H9 (cell line): ENCODE measurements around the gene ATM. TPM values are rescaled to one million over a fixed set of nuclear protein-coding genes. Genes with fewer than 3 reads are reported as not detected.

Source experiments
- DNase-seq: peaks from one replicate; pipeline ENCODE4 v3.0.0-alpha.2; 2017
- H2AFZ ChIP-seq: one replicate; pipeline ENCODE4 v1.6.1; 2013; ENCODE audit warnings: mild to moderate bottlenecking, low read length, control low read depth, moderate library complexity
- H2AK5ac ChIP-seq: 2 replicates; pipeline ENCODE4 v1.6.1; 2013; ENCODE audit warnings: low read length, control low read depth, mixed read lengths; ENCODE audit not compliant: insufficient read length
- H2BK120ac ChIP-seq: one replicate; pipeline ENCODE4 v1.6.1; 2013; ENCODE audit warnings: low read depth, mild to moderate bottlenecking, low read length, control low read depth, inconsistent platforms; ENCODE audit not compliant: poor library complexity, severe bottlenecking
- H2BK12ac ChIP-seq: 2 replicates; pipeline ENCODE4 v1.6.1; 2013; ENCODE audit warnings: low read length, control low read depth, mixed read lengths, low read depth; ENCODE audit not compliant: insufficient read length
- H2BK15ac ChIP-seq: 2 replicates; pipeline ENCODE4 v1.6.1; 2013; ENCODE audit warnings: low read depth, low read length, control low read depth
- H2BK20ac ChIP-seq: one replicate; pipeline ENCODE4 v1.6.1; 2013; ENCODE audit warnings: low read depth, mild to moderate bottlenecking, low read length, control low read depth, inconsistent platforms; ENCODE audit not compliant: poor library complexity, severe bottlenecking
- H2BK5ac ChIP-seq: 2 replicates; pipeline ENCODE4 v1.6.1; 2013; ENCODE audit warnings: low read length, control low read depth, mixed read lengths; ENCODE audit not compliant: insufficient read length
- H3K14ac ChIP-seq: 2 replicates; pipeline ENCODE4 v1.6.1; 2013; ENCODE audit warnings: low read length, control low read depth; ENCODE audit not compliant: insufficient read depth
- H3K18ac ChIP-seq: 2 replicates; pipeline ENCODE4 v1.6.1; 2013; ENCODE audit warnings: low read depth, mild to moderate bottlenecking, mixed read lengths, low read length, control low read depth; ENCODE audit not compliant: insufficient read length
- H3K23ac ChIP-seq: 2 replicates; pipeline ENCODE4 v1.6.1; 2013; ENCODE audit warnings: low read length, control low read depth, mixed read lengths, low read depth; ENCODE audit not compliant: insufficient read length
- H3K23me2 ChIP-seq: 2 replicates; pipeline ENCODE4 v1.6.1; 2013; ENCODE audit warnings: low read depth, mild to moderate bottlenecking, mixed read lengths, low read length, control low read depth; ENCODE audit not compliant: insufficient read length, poor library complexity, severe bottlenecking
- H3K27ac ChIP-seq: 2 replicates; pipeline ENCODE4 v1.5.1; 2013; ENCODE audit warnings: low read length, control low read depth, mixed read lengths, low read depth; ENCODE audit not compliant: insufficient read length
- H3K27me3 ChIP-seq: 2 replicates; pipeline ENCODE4 v1.6.1; 2013; ENCODE audit warnings: low read length, control low read depth, inconsistent platforms; ENCODE audit not compliant: insufficient read depth
- H3K4ac ChIP-seq: 2 replicates; pipeline ENCODE4 v1.6.1; 2013; ENCODE audit warnings: low read depth, mild to moderate bottlenecking, control low read depth, inconsistent platforms, low read length, moderate library complexity
- H3K4me1 ChIP-seq: 2 replicates; pipeline ENCODE4 v1.6.1; 2013; ENCODE audit warnings: low read length, control low read depth, inconsistent platforms; ENCODE audit not compliant: insufficient read depth
- H3K4me2 ChIP-seq: 2 replicates; pipeline ENCODE4 v1.6.1; 2013; ENCODE audit warnings: low read length, control low read depth, mixed read lengths; ENCODE audit not compliant: insufficient read length, insufficient read depth
- H3K56ac ChIP-seq: 2 replicates; pipeline ENCODE4 v1.6.1; 2013; ENCODE audit warnings: low read depth, mild to moderate bottlenecking, mixed read lengths, low read length, control low read depth; ENCODE audit not compliant: insufficient read length
- H3K79me1 ChIP-seq: 2 replicates; pipeline ENCODE4 v1.6.1; 2013; ENCODE audit warnings: low read depth, mild to moderate bottlenecking, moderate library complexity, low read length, control low read depth, inconsistent platforms; ENCODE audit not compliant: insufficient read depth, poor library complexity, severe bottlenecking
- H3K79me2 ChIP-seq: 2 replicates; pipeline ENCODE4 v1.6.1; 2013; ENCODE audit warnings: low read length, control low read depth, inconsistent platforms; ENCODE audit not compliant: insufficient read depth
- H3K9ac ChIP-seq: 2 replicates; pipeline ENCODE4 v1.6.1; 2013; ENCODE audit warnings: low read length, control low read depth, mixed read lengths; ENCODE audit not compliant: insufficient read length; ENCODE audit errors: extremely low read depth
- H3K9me3 ChIP-seq: one replicate; pipeline ENCODE4 v1.6.1; 2013; ENCODE audit warnings: low read depth, low read length, inconsistent platforms; ENCODE audit not compliant: control insufficient read depth
- H3T11ph ChIP-seq: one replicate; pipeline ENCODE4 v1.6.1; 2013; ENCODE audit warnings: mild to moderate bottlenecking, low read length, control low read depth, inconsistent platforms
- H4K20me1 ChIP-seq: one replicate; pipeline ENCODE4 v1.6.1; 2013; ENCODE audit not compliant: control insufficient read depth, insufficient read length, insufficient read depth
- H4K5ac ChIP-seq: 2 replicates; pipeline ENCODE4 v1.6.1; 2013; ENCODE audit warnings: low read depth, mild to moderate bottlenecking, mixed read lengths, low read length, control low read depth; ENCODE audit not compliant: insufficient read length
- H4K8ac ChIP-seq: replicated peaks from 2 replicates; pipeline ENCODE4 v1.6.1; 2013; ENCODE audit warnings: low read length, control low read depth, mixed read lengths, low read depth; ENCODE audit not compliant: insufficient read length
- H4K91ac ChIP-seq: 2 replicates; pipeline ENCODE4 v1.6.1; 2013; ENCODE audit warnings: low read depth, mild to moderate bottlenecking, moderate library complexity, mixed read lengths, low read length, control low read depth; ENCODE audit not compliant: insufficient read length
- H3K27ac Mint-ChIP-seq, 3 experiments: 2 replicates in 2 of 3; 3 replicates in 1 of 3; pipeline ENCODE4 v1.8.0; 2020 to 2021; ENCODE audit warnings: mixed read lengths in 3 of 3, mild to moderate bottlenecking in 1 of 3, moderate library complexity in 1 of 3
- H3K27me3 Mint-ChIP-seq: 2 replicates; pipeline ENCODE4 v1.8.0; 2021; ENCODE audit warnings: low read depth, mild to moderate bottlenecking, moderate library complexity, mixed read lengths
- H3K36me3 Mint-ChIP-seq, 3 experiments: 2 replicates in 2 of 3; 3 replicates in 1 of 3; pipeline ENCODE4 v1.8.0; 2020 to 2021; ENCODE audit warnings: low read depth in 3 of 3, mixed read lengths in 3 of 3; ENCODE audit not compliant: insufficient read depth in 1 of 3
- H3K4me1 Mint-ChIP-seq, 2 experiments: 2 replicates each; pipeline ENCODE4 v1.8.0; 2020; ENCODE audit warnings: mixed read lengths in 2 of 2
- H3K4me3 Mint-ChIP-seq, 2 experiments: 2 replicates in 1 of 2; 3 replicates in 1 of 2; pipeline ENCODE4 v1.8.0; 2020 to 2021; ENCODE audit warnings: mild to moderate bottlenecking in 2 of 2, mixed read lengths in 2 of 2, moderate library complexity in 1 of 2
- H3K9me3 Mint-ChIP-seq, 2 experiments: 2 replicates in 1 of 2; 3 replicates in 1 of 2; pipeline ENCODE4 v1.8.0; 2020; ENCODE audit warnings: mild to moderate bottlenecking in 2 of 2, mixed read lengths in 2 of 2, moderate library complexity in 1 of 2
- WGBS: extraction: QIAGEN DNeasy Blood & Tissue Kit; methylation state at CpG from one replicate; pipeline ENCODE4 v1.1.7; 2013; ENCODE audit warnings: missing lambda C conversion rate, low lambda C conversion rate, mixed read lengths; ENCODE audit not compliant: insufficient read length; ENCODE audit errors: extremely low coverage; 5-methylcytosine and 5-hydroxymethylcytosine counted together
- total RNA-seq: library from RNA; stranded (reverse); gene quantifications from 2 replicates; pipeline ENCODE4 v1.2.1, GENCODE V29; 2021
- TF ChIP-seq, protein P1 (sequence below): fragments of 200-600 bp; sonication (generic); conservative IDR thresholded peaks from 3 replicates; pipeline ENCODE4 v1.8.0; 2021; ENCODE audit warnings: antibody characterized with exemption, mild to moderate bottlenecking

The ATM gene
- total RNA-seq, 1 experiment from 2014 or later, result 58.9 TPM

DNA sequence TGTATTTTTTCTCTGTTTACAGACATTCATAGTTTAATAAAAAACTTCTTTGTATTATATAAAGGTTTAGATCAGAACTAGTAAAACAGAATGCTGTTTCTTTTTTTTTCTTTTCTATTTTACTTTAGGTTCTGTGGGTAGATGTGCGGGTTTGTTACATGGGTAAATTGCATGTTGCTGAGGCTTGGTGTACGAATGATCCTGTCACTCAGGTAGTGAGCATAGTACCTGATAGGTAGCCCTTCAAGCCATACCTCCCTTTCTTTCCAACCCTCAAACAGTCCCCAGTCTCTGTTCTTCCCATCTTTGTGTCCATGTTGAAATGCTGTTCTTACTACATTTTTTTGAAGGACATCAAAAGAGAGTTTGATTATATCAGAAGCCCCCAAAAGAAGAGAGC lies 3.2 kb downstream of the ATM start:
- Histone ChIP-seq H3K79me1 (no peaks in the 10 kb centered on the region), H3K4me1 (no peaks in the 10 kb centered on the region), H3K23ac (no peak overlapping the region), H3K27me3 (no peaks in the 10 kb centered on the region), H2BK120ac (no peak overlapping the region), H3K56ac (no peak overlapping the region), H3K79me2 (peaks cover 23% of the 10 kb centered on the region; the same call in 1 of the 2 replicates), H2BK15ac (no peak overlapping the region), H3K9ac (no peak overlapping the region), H2BK12ac (no peak overlapping the region), H4K5ac (no peak overlapping the region), H3K14ac (no peak overlapping the region), H3K9me3 (no peaks in the 10 kb centered on the region), H2BK5ac (no peak overlapping the region), H4K20me1 (no peaks in the 10 kb centered on the region), H3K4ac (no peak overlapping the region), H3K18ac (no peak overlapping the region), H3K27ac (no peak overlapping the region), H3K4me2 (no peak overlapping the region), H3K23me2 (peaks cover 14% of the 10 kb centered on the region), H3T11ph (no peak overlapping the region), H4K91ac (no peak overlapping the region), H4K8ac (no peak overlapping the region), H2AK5ac (no peak overlapping the region), H2BK20ac (no peak overlapping the region), H2AFZ (no peak overlapping the region)
- TF ChIP-seq, protein P1, sequence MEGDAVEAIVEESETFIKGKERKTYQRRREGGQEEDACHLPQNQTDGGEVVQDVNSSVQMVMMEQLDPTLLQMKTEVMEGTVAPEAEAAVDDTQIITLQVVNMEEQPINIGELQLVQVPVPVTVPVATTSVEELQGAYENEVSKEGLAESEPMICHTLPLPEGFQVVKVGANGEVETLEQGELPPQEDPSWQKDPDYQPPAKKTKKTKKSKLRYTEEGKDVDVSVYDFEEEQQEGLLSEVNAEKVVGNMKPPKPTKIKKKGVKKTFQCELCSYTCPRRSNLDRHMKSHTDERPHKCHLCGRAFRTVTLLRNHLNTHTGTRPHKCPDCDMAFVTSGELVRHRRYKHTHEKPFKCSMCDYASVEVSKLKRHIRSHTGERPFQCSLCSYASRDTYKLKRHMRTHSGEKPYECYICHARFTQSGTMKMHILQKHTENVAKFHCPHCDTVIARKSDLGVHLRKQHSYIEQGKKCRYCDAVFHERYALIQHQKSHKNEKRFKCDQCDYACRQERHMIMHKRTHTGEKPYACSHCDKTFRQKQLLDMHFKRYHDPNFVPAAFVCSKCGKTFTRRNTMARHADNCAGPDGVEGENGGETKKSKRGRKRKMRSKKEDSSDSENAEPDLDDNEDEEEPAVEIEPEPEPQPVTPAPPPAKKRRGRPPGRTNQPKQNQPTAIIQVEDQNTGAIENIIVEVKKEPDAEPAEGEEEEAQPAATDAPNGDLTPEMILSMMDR, result no peak
- Mint-ChIP-seq H3K27me3 (no peaks in the 10 kb centered on the region), H3K4me1 (peaks cover 2% of the 10 kb centered on the region in 2 experiments), H3K27ac (peak overlapping the region in 1 of 3 experiments; percentile 76; a peak in 1 of 7 replicates), H3K9me3 (no peaks in the 10 kb centered on the region), H3K36me3 (peaks cover 9 to 49% (median 32%) of the 10 kb centered on the region in 3 experiments), H3K4me3 (no peak overlapping the region)
- DNase-seq, result no peak
- WGBS, result no CpG with 5 or more reads among the region's 2 CpGs
